Choroid plexus epithelial cell (primary cell): ENCODE results near the gene ESR2.

ENCODE experiments used
- DNase-seq: peaks from one replicate; pipeline ENCODE4 v3.0.0-alpha.2; 2010; ENCODE audit warnings: low read depth
- H3K4me3 ChIP-seq: 2 replicates; pipeline ENCODE4 v1.5.1; 2011; ENCODE audit warnings: low read depth, mild to moderate bottlenecking, control low read depth, low read length, moderate library complexity
- TF ChIP-seq, protein P1 (sequence below): conservative IDR thresholded peaks from 2 replicates; pipeline ENCODE4 v1.5.1; 2011; ENCODE audit warnings: low read depth, mild to moderate bottlenecking, control low read depth, inconsistent platforms, low read length, moderate library complexity

The ESR2 gene

GRCh38 chr14:64265222-64265621 lies 28.9 kb downstream of the ESR2 start:
- TF ChIP-seq, protein P1, sequence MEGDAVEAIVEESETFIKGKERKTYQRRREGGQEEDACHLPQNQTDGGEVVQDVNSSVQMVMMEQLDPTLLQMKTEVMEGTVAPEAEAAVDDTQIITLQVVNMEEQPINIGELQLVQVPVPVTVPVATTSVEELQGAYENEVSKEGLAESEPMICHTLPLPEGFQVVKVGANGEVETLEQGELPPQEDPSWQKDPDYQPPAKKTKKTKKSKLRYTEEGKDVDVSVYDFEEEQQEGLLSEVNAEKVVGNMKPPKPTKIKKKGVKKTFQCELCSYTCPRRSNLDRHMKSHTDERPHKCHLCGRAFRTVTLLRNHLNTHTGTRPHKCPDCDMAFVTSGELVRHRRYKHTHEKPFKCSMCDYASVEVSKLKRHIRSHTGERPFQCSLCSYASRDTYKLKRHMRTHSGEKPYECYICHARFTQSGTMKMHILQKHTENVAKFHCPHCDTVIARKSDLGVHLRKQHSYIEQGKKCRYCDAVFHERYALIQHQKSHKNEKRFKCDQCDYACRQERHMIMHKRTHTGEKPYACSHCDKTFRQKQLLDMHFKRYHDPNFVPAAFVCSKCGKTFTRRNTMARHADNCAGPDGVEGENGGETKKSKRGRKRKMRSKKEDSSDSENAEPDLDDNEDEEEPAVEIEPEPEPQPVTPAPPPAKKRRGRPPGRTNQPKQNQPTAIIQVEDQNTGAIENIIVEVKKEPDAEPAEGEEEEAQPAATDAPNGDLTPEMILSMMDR, result no peak
- no peak overlapping the region for H3K4me3 ChIP-seq
- no peak for DNase-seq

DNA sequence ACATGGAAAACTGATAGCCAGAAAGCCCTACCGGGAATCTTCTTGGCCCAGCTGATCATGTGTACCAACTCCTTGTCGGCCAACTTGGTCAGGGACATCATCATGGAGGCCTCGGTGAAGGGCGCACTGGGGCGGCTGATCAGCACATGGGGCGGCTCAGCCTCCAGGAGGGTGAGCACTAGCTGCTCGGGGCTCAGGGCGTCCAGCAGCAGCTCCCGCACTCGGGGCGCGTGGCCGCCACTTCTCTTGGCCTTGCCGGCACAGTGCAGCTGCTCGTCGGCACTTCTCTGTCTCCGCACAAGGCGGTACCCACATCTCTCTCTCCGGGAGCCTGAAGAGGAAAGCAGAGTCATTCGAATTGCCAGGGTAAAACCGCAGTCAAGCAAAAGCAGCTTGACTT lies 33.8 kb downstream of the ESR2 start:
- TF ChIP-seq, protein P1, result no peak
- no peak overlapping the region for H3K4me3 ChIP-seq
- no peak for DNase-seq

DNA sequence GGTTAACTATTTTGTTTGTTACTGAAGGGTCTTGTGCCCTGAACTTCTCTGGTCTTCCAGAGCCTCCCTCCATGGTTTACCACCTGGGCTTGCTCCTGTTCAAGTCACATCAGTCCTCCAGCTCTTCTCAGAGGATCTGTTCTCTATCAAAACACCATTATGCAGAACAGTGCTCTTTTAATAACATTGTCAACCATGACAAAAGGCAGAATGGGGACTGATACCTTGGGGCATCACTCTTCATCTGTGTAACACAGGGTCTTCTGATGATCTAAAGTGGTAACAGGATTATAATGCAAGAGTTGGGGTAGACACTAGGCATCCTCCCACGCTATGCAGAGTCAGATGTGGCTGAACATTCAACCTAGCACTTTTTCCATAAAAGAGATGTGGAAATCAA lies 38.4 kb downstream of the ESR2 start:
- TF ChIP-seq, protein P1, result no peak
- H3K4me3 ChIP-seq, result no peak overlapping the region
- no peak for DNase-seq

GRCh38 chr14:64253672-64254071 lies 40.5 kb downstream of the ESR2 start:
- TF ChIP-seq, protein P1, result no peak
- no peak overlapping the region for H3K4me3 ChIP-seq
- peak; percentile 42 for DNase-seq

DNA sequence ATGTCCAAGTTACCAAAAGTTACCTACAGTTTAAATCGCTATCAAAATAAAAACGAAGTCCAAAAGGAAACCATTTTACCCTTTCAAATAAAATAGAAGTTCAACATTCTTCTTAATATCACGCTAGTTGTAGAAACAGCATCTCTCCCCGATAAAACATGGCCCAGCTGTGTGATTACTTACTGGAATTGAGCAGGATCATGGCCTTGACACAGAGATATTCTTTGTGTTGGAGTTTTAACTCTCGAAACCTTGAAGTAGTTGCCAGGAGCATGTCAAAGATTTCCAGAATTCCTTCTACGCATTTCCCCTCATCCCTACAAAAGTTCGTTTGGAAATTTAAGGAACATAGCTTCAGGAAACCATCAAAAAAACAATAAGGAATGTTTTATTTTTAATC lies 44.8 kb downstream of the ESR2 start:
- DNase-seq, result no peak
- TF ChIP-seq, protein P1, result no peak
- no peak overlapping the region for H3K4me3 ChIP-seq

DNA sequence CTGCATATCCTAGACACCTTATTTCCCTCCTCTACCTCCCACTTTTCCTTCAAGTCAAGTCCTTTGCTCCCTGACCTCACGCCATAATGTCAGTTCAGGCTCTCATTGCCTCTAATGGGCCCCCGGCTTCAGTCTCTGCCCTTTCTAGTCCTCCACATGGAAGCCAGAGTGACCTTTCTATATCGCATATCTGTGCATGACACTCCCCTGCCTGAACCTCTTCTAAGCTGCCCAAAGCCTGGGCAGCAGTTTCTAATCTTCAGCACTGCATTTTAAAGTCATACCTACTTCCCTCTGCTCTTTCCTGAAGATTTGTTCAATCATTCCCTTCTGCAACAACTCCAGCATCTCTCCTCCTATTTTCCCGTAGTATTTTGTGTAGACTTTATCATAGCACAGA lies 45.5 kb downstream of the ESR2 start:
- no peak for DNase-seq
- TF ChIP-seq, protein P1, result no peak
- no peak overlapping the region for H3K4me3 ChIP-seq

DNA sequence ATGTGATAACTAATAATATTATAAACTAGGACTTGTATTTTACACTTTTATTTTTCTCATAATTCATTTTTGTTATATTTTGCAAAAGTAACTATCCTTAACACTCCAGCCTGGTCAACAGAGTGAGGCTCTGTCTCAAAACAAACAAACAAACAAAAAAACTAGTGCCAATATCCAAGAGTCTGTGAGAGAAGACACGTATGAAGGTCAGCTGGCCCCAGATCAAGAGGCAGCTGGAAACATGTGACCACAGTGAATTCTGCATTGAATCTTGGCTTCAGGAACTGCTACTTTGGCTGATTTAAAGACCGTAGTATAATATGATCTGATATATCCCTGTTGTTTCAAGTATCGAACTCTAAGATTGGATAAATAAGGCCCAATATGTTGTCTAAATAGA lies 47.0 kb downstream of the ESR2 start:
- TF ChIP-seq, protein P1, result no peak

More for the DNA sequence above, 47.0 kb downstream of the ESR2 start:
- no peak for DNase-seq
- no peak overlapping the region for H3K4me3 ChIP-seq
